PC-3 (cell line): ENCODE data around the gene ELMOD3. TPM values are rescaled to one million over a fixed set of nuclear protein-coding genes. Genes with fewer than 3 reads are reported as not detected.
"Not testable (repeated sequence)": the region's sequence is repeated elsewhere in the genome, so short reads cannot be mapped to it uniquely, and the experiment has no call there.

ENCODE experiments used
- ATAC-seq: fragments of 200-7000 bp; cut with Tn5 transposase; 2 replicates; pipeline ENCODE4 v1.9.1; 2020; ENCODE audit warnings: mild to moderate bottlenecking, moderate library complexity
- BruUV-seq: library from RNA; stranded (reverse); fragments of 400-500 nt; replicated peaks from 2 replicates; lab custom pipeline; 2021; lab: Mats Ljungman, UMichigan
- CTCF ChIA-PET: fragments of 300-600 bp; sonication (Branson Sonifier 250); formaldehyde crosslinking; loops from one replicate; lab custom pipeline; 2022; ENCODE audit warnings: antibody characterized with exemption; lab: Charles Lee
- POLR2A ChIA-PET: fragments of 300-600 bp; sonication (Branson Sonifier 250); formaldehyde crosslinking; loops from one replicate; lab custom pipeline; 2022; ENCODE audit warnings: antibody characterized with exemption; ENCODE audit not compliant: unreplicated experiment; lab: Charles Lee
- DNase-seq: peaks from one replicate; pipeline ENCODE4 v3.0.0-alpha.2; 2015
- H2AFZ ChIP-seq: fragments of 300-600 bp; sonication (generic); 2 replicates; pipeline ENCODE4 v1.6.0; 2016; ENCODE audit warnings: antibody characterized with exemption, low read length
- H3F3A ChIP-seq: fragments of 300-600 bp; sonication (generic); one replicate; pipeline ENCODE4 v1.6.0; 2017; ENCODE audit warnings: antibody characterized with exemption, low read length, control low read depth, mild to moderate bottlenecking; ENCODE audit not compliant: unreplicated experiment
- H3K27ac ChIP-seq: fragments of 300-600 bp; sonication (generic); 2 replicates; pipeline ENCODE4 v1.5.1; 2016; ENCODE audit warnings: mild to moderate bottlenecking, low read length
- H3K27me3 ChIP-seq: fragments of 300-600 bp; sonication (generic); 2 replicates; pipeline ENCODE4 v1.6.1; 2016; ENCODE audit warnings: low read length, mixed read lengths
- H3K36me3 ChIP-seq: fragments of 300-600 bp; sonication (generic); 2 replicates; pipeline ENCODE4 v1.6.1; 2016; ENCODE audit warnings: low read depth, mixed run types, low read length, mixed read lengths
- H3K4me1 ChIP-seq: fragments of 300-600 bp; sonication (generic); 2 replicates; pipeline ENCODE4 v1.5.1; 2016; ENCODE audit warnings: low read length; ENCODE audit not compliant: insufficient read depth
- H3K4me2 ChIP-seq: fragments of 300-600 bp; sonication (generic); 2 replicates; pipeline ENCODE4 v1.6.0; 2016; ENCODE audit warnings: low read length
- H3K4me3 ChIP-seq: fragments of 300-600 bp; sonication (generic); 2 replicates; pipeline ENCODE4 v1.5.1; 2016; ENCODE audit warnings: mild to moderate bottlenecking, low read length, mixed read lengths
- H3K79me2 ChIP-seq: fragments of 300-600 bp; sonication (generic); 2 replicates; pipeline ENCODE4 v1.6.1; 2017; ENCODE audit warnings: low read length, mixed read lengths
- H3K9ac ChIP-seq: fragments of 300-600 bp; sonication (generic); 2 replicates; pipeline ENCODE4 v1.6.0; 2016; ENCODE audit warnings: mild to moderate bottlenecking, low read length
- H3K9me2 ChIP-seq: fragments of 300-600 bp; sonication (generic); replicated peaks from 2 replicates; pipeline ENCODE4 v1.6.1; 2016; ENCODE audit warnings: mixed run types, low read length, mixed read lengths
- H3K9me3 ChIP-seq: fragments of 300-600 bp; sonication (generic); 2 replicates; pipeline ENCODE4 v1.6.1; 2016; ENCODE audit warnings: low read length, mixed read lengths
- H4K20me1 ChIP-seq: fragments of 300-600 bp; sonication (generic); 2 replicates; pipeline ENCODE4 v1.6.1; 2016; ENCODE audit warnings: low read length, mixed read lengths
- EZH2 ChIP-seq: fragments of 300-600 bp; sonication (generic); IDR thresholded peaks from one replicate; pipeline ENCODE4 v1.6.1; 2017; ENCODE audit warnings: antibody characterized with exemption, mild to moderate bottlenecking, low read length; ENCODE audit not compliant: unreplicated experiment
- EZH2phosphoT487 ChIP-seq: fragments of 300-600 bp; sonication (generic); IDR thresholded peaks from 2 replicates; pipeline ENCODE4 v1.6.1; 2018; ENCODE audit warnings: mild to moderate bottlenecking, antibody characterized with exemption, low read length, borderline replicate concordance
- intact Hi-C: fragments of 100-400 bp; cut with micrococcal nuclease; formaldehyde crosslinking; loops from 2 replicates; pipeline ENCODE4 v1.9.0; 2023
- total RNA-seq: library from RNA; depleted of rRNA; stranded (reverse); fragments of >200 nt; gene quantifications from 2 replicates; pipeline ENCODE4 v1.2.3, GENCODE V29; 2014
- TF ChIP-seq, protein P1 (sequence below): fragments of 300-600 bp; sonication (generic); conservative IDR thresholded peaks from 2 replicates; pipeline ENCODE4 v1.5.1; 2017; ENCODE audit warnings: antibody characterized with exemption, low read depth, mild to moderate bottlenecking, low read length

ELMOD3 gene
- total RNA-seq, 1 experiment from 2014 or later, result 19.0 TPM

DNA sequence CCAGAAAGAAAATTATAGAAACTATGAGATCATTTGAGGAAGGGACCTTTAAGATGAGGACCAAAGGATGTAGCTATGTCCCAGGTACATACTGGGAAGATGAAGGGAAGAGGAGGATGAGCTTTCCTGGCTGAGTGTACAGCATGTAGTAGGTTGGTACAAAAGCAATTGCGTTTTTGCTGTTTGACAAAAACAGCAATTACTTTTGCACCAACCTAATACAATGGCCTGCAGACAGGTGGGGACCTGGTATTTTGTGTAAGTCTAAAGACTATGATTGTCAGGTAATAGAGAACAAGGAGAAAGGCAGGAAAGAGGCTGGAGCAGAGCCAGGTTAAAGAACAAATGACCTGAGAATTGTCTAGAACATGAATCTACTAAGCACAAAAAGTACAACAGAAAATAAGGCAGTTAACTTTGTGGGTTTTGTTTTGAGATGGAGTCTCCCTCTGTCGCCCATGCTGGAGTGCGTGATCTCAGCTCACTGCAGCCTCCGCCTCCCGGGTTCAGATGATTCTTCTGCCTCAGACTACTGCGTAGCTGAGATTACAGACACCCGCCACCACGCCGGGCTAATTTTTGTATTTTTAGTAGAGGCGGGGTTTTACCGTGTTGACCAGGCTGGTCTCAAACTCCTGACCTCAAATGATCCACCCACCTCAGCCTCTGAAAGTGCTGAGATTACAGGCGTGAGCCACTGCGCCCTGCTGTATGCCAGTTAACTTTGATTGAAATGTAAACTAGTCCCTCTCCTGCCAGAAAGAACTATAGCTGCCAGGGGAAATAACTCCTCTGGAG lies 23.5 kb upstream of the ELMOD3 start:
- intact Hi-C loops, result no loop called here

GRCh38 chr2:85333877-85334276 lies 20.7 kb upstream of the ELMOD3 start:
- H3K4me3 ChIP-seq, ATAC-seq, H3K27ac ChIP-seq, H3K4me2 ChIP-seq, H3F3A ChIP-seq, DNase-seq, CTCF ChIA-PET, POLR2A ChIA-PET, H3K4me1 ChIP-seq, H3K36me3 ChIP-seq, intact Hi-C loops, BruUV-seq, H4K20me1 ChIP-seq, H3K9ac ChIP-seq, H3K9me3 ChIP-seq, H3K9me2 ChIP-seq, H3K27me3 ChIP-seq, H3K79me2 ChIP-seq, H2AFZ ChIP-seq: not testable (repeated sequence)

More for the DNA sequence above, 23.5 kb upstream of the ELMOD3 start:
- no peak overlapping the region for H3K4me3 ChIP-seq
- H3K79me2 ChIP-seq, result peaks cover 24% of the 10 kb centered on the region
- peaks cover 9% of the 10 kb centered on the region for H3K4me1 ChIP-seq
- no peaks in the 10 kb centered on the region for H3K9me2 ChIP-seq
- no peaks in the 10 kb centered on the region for H3K36me3 ChIP-seq
- TF ChIP-seq EZH2 (no peak), EZH2phosphoT487 (no peak)
- TF ChIP-seq, protein P1, sequence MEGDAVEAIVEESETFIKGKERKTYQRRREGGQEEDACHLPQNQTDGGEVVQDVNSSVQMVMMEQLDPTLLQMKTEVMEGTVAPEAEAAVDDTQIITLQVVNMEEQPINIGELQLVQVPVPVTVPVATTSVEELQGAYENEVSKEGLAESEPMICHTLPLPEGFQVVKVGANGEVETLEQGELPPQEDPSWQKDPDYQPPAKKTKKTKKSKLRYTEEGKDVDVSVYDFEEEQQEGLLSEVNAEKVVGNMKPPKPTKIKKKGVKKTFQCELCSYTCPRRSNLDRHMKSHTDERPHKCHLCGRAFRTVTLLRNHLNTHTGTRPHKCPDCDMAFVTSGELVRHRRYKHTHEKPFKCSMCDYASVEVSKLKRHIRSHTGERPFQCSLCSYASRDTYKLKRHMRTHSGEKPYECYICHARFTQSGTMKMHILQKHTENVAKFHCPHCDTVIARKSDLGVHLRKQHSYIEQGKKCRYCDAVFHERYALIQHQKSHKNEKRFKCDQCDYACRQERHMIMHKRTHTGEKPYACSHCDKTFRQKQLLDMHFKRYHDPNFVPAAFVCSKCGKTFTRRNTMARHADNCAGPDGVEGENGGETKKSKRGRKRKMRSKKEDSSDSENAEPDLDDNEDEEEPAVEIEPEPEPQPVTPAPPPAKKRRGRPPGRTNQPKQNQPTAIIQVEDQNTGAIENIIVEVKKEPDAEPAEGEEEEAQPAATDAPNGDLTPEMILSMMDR, result no peak
- no peaks in the 10 kb centered on the region for H3F3A ChIP-seq
- no peak overlapping the region for H3K27ac ChIP-seq
- CTCF ChIA-PET, result no interaction called here
- no peak for DNase-seq
- no peaks in the 10 kb centered on the region for H3K9me3 ChIP-seq
- peaks cover 12% of the 10 kb centered on the region for H4K20me1 ChIP-seq
- no TSS peak for BruUV-seq
- ATAC-seq, result no peak
- no peak overlapping the region for H2AFZ ChIP-seq
- H3K27me3 ChIP-seq, result no peaks in the 10 kb centered on the region
- H3K4me2 ChIP-seq, result no peak overlapping the region
- H3K9ac ChIP-seq, result no peak overlapping the region
- POLR2A ChIA-PET, result no interaction called here

- no peaks in the 10 kb centered on the region for H3K36me3 ChIP-seq
- no peaks in the 10 kb centered on the region for H3K27me3 ChIP-seq
- H3K27ac ChIP-seq, result no peak overlapping the region
- H3K4me1 ChIP-seq, result no peaks in the 10 kb centered on the region
- no peaks in the 10 kb centered on the region for H3K9me2 ChIP-seq
- H3F3A ChIP-seq, result no peaks in the 10 kb centered on the region
- no peak overlapping the region for H2AFZ ChIP-seq
- no peaks in the 10 kb centered on the region for H3K9me3 ChIP-seq
- TF ChIP-seq EZH2phosphoT487 (no peak), EZH2 (no peak)
- TF ChIP-seq, protein P1, result no peak
- H3K79me2 ChIP-seq, result no peaks in the 10 kb centered on the region
- DNase-seq (no peak), ATAC-seq (no peak)
- H3K4me2 ChIP-seq, result no peak overlapping the region
- CTCF ChIA-PET, result no interaction called here
- no peak overlapping the region for H3K9ac ChIP-seq
- POLR2A ChIA-PET, result no interaction called here
- no TSS peak for BruUV-seq
- no peak overlapping the region for H3K4me3 ChIP-seq
- no peaks in the 10 kb centered on the region for H4K20me1 ChIP-seq
- intact Hi-C loops, result no loop called here
Measured at GRCh38 chr2:85334928-85335327, 19.6 kb upstream of the ELMOD3 start.
